Bronchus fibroblast of lung (primary cell): ENCODE measurements around the gene AP1M2. TPM values are rescaled to one million over a fixed set of nuclear protein-coding genes. Genes with fewer than 3 reads are reported as not detected.

Experiments
- total RNA-seq: library from RNA; depleted of rRNA; stranded (reverse); fragments of >200 nt; gene quantifications from 2 replicates; pipeline ENCODE4 v1.2.3, GENCODE V29; 2015

Gene AP1M2
- 2.0 TPM in 1 of 2 replicates, not detected in the other for total RNA-seq

GRCh38 chr19:10587022-10587838 is at the start of gene AP1M2:
Gene AP1M2 (minus strand): TSS chr19:10587312. CDS start chr19:10587231, 81 bp downstream.

GRCh38 chr19:10625003-10625761 is 38.1 kb upstream of the AP1M2 start, which contains the start of gene SLC44A2:
Gene SLC44A2 (plus strand): TSS chr19:10625553. CDS start chr19:10625634, 81 bp downstream.

GRCh38 chr19:10568826-10569651 is 18.1 kb downstream of the AP1M2 start, which contains the start of gene CDKN2D:
Gene CDKN2D (minus strand): TSS chr19:10568979. CDS start chr19:10568653, 326 bp downstream.

GRCh38 chr19:10565567-10566407 is 21.3 kb downstream of the AP1M2 start, which contains the start of gene KRI1:
Gene KRI1 (minus strand): TSS chr19:10566010. CDS start chr19:10565999, 11 bp downstream.

GRCh38 chr19:10543420-10544241 is 43.5 kb downstream of the AP1M2 start, which contains the start of gene ATG4D:
Gene ATG4D (plus strand): TSS chr19:10543904. CDS start chr19:10544091, 187 bp downstream.

Other genes starting within 250 kb of the AP1M2 start
- gene ICAM3, start 247.7 kb downstream of the AP1M2 start, total RNA-seq = 6.9 and 9.8 TPM in 2 replicates
- gene TYK2, start 206.7 kb downstream of the AP1M2 start, total RNA-seq = 95.3 and 129 TPM in 2 replicates
- 195 and 209 TPM in 2 replicates for gene CDC37, start 183.8 kb downstream of the AP1M2 start, total RNA-seq
- 3.4 and 4.8 TPM in 2 replicates for gene PDE4A, start 166.8 kb downstream of the AP1M2 start, total RNA-seq
- gene KEAP1, start 84.0 kb downstream of the AP1M2 start, total RNA-seq = 48.6 and 58.3 TPM in 2 replicates
- not detected in 2 replicates for gene S1PR5, start 69.9 kb downstream of the AP1M2 start, total RNA-seq
- gene ATG4D, start 43.4 kb downstream of the AP1M2 start, total RNA-seq = 18.3 and 25.1 TPM in 2 replicates
- 11.6 and 12.9 TPM in 2 replicates for gene KRI1, start 21.3 kb downstream of the AP1M2 start, total RNA-seq
- gene CDKN2D, start 18.3 kb downstream of the AP1M2 start, total RNA-seq = 8.6 and 11.8 TPM in 2 replicates
- 56.5 and 65.3 TPM in 2 replicates for gene SLC44A2, start 38.2 kb upstream of the AP1M2 start, total RNA-seq
- 122 and 140 TPM in 2 replicates for gene ILF3, start 67.0 kb upstream of the AP1M2 start, total RNA-seq
- 26.7 and 28.7 TPM in 2 replicates for gene QTRT1, start 114.1 kb upstream of the AP1M2 start, total RNA-seq
- gene DNM2, start 130.8 kb upstream of the AP1M2 start, total RNA-seq = 67.2 and 70.8 TPM in 2 replicates
- 48.3 and 52.6 TPM in 2 replicates for gene TMED1, start 248.9 kb upstream of the AP1M2 start, total RNA-seq